PC-3 (cell line): ENCODE measurements around the gene RGS8. TPM values are rescaled to one million over a fixed set of nuclear protein-coding genes. Genes with fewer than 3 reads are reported as not detected.

Experiments used
- ATAC-seq: fragments of 200-7000 bp; cut with Tn5 transposase; 2 replicates; pipeline ENCODE4 v1.9.1; 2020; ENCODE audit warnings: mild to moderate bottlenecking, moderate library complexity
- BruUV-seq: library from RNA; stranded (reverse); fragments of 400-500 nt; replicated peaks from 2 replicates; lab custom pipeline; 2021; lab: Mats Ljungman, UMichigan
- CTCF ChIA-PET: fragments of 300-600 bp; sonication (Branson Sonifier 250); formaldehyde crosslinking; loops from one replicate; lab custom pipeline; 2022; ENCODE audit warnings: antibody characterized with exemption; lab: Charles Lee
- POLR2A ChIA-PET: fragments of 300-600 bp; sonication (Branson Sonifier 250); formaldehyde crosslinking; loops from one replicate; lab custom pipeline; 2022; ENCODE audit warnings: antibody characterized with exemption; ENCODE audit not compliant: unreplicated experiment; lab: Charles Lee
- DNase-seq: peaks from one replicate; pipeline ENCODE4 v3.0.0-alpha.2; 2015
- H2AFZ ChIP-seq: fragments of 300-600 bp; sonication (generic); 2 replicates; pipeline ENCODE4 v1.6.0; 2016; ENCODE audit warnings: antibody characterized with exemption, low read length
- H3F3A ChIP-seq: fragments of 300-600 bp; sonication (generic); one replicate; pipeline ENCODE4 v1.6.0; 2017; ENCODE audit warnings: antibody characterized with exemption, low read length, control low read depth, mild to moderate bottlenecking; ENCODE audit not compliant: unreplicated experiment
- H3K27ac ChIP-seq: fragments of 300-600 bp; sonication (generic); 2 replicates; pipeline ENCODE4 v1.5.1; 2016; ENCODE audit warnings: mild to moderate bottlenecking, low read length
- H3K27me3 ChIP-seq: fragments of 300-600 bp; sonication (generic); 2 replicates; pipeline ENCODE4 v1.6.1; 2016; ENCODE audit warnings: low read length, mixed read lengths
- H3K36me3 ChIP-seq: fragments of 300-600 bp; sonication (generic); 2 replicates; pipeline ENCODE4 v1.6.1; 2016; ENCODE audit warnings: low read depth, mixed run types, low read length, mixed read lengths
- H3K4me1 ChIP-seq: fragments of 300-600 bp; sonication (generic); 2 replicates; pipeline ENCODE4 v1.5.1; 2016; ENCODE audit warnings: low read length; ENCODE audit not compliant: insufficient read depth
- H3K4me2 ChIP-seq: fragments of 300-600 bp; sonication (generic); 2 replicates; pipeline ENCODE4 v1.6.0; 2016; ENCODE audit warnings: low read length
- H3K4me3 ChIP-seq: fragments of 300-600 bp; sonication (generic); 2 replicates; pipeline ENCODE4 v1.5.1; 2016; ENCODE audit warnings: mild to moderate bottlenecking, low read length, mixed read lengths
- H3K79me2 ChIP-seq: fragments of 300-600 bp; sonication (generic); 2 replicates; pipeline ENCODE4 v1.6.1; 2017; ENCODE audit warnings: low read length, mixed read lengths
- H3K9ac ChIP-seq: fragments of 300-600 bp; sonication (generic); 2 replicates; pipeline ENCODE4 v1.6.0; 2016; ENCODE audit warnings: mild to moderate bottlenecking, low read length
- H3K9me2 ChIP-seq: fragments of 300-600 bp; sonication (generic); replicated peaks from 2 replicates; pipeline ENCODE4 v1.6.1; 2016; ENCODE audit warnings: mixed run types, low read length, mixed read lengths
- H3K9me3 ChIP-seq: fragments of 300-600 bp; sonication (generic); 2 replicates; pipeline ENCODE4 v1.6.1; 2016; ENCODE audit warnings: low read length, mixed read lengths
- H4K20me1 ChIP-seq: fragments of 300-600 bp; sonication (generic); 2 replicates; pipeline ENCODE4 v1.6.1; 2016; ENCODE audit warnings: low read length, mixed read lengths
- CTCF ChIP-seq: fragments of 300-600 bp; sonication (generic); conservative IDR thresholded peaks from 2 replicates; pipeline ENCODE4 v1.5.1; 2017; ENCODE audit warnings: antibody characterized with exemption, low read depth, mild to moderate bottlenecking, low read length
- EZH2 ChIP-seq: fragments of 300-600 bp; sonication (generic); IDR thresholded peaks from one replicate; pipeline ENCODE4 v1.6.1; 2017; ENCODE audit warnings: antibody characterized with exemption, mild to moderate bottlenecking, low read length; ENCODE audit not compliant: unreplicated experiment
- EZH2phosphoT487 ChIP-seq: fragments of 300-600 bp; sonication (generic); IDR thresholded peaks from 2 replicates; pipeline ENCODE4 v1.6.1; 2018; ENCODE audit warnings: mild to moderate bottlenecking, antibody characterized with exemption, low read length, borderline replicate concordance
- intact Hi-C: fragments of 100-400 bp; cut with micrococcal nuclease; formaldehyde crosslinking; loops from 2 replicates; pipeline ENCODE4 v1.9.0; 2023
- total RNA-seq: library from RNA; depleted of rRNA; stranded (reverse); fragments of >200 nt; gene quantifications from 2 replicates; pipeline ENCODE4 v1.2.3, GENCODE V29; 2014

RGS8 gene
- total RNA-seq, 1 experiment from 2014 or later, result not detected

- H3K4me2 ChIP-seq, result no peak overlapping the region
- CTCF ChIA-PET, result no interaction called here
Measured at GRCh38 chr1:182652933-182653332, 31.5 kb downstream of the RGS8 start.

GRCh38 chr1:182651339-182651724 is 33.1 kb downstream of the RGS8 start:
- no peaks in the 10 kb centered on the region for H3K27me3 ChIP-seq
- H3K4me1 ChIP-seq, result no peaks in the 10 kb centered on the region
- H3K79me2 ChIP-seq, result no peaks in the 10 kb centered on the region
- no peak overlapping the region for H2AFZ ChIP-seq
- H3K9me3 ChIP-seq, result no peaks in the 10 kb centered on the region
- no peak overlapping the region for H3K27ac ChIP-seq
- H3F3A ChIP-seq, result no peaks in the 10 kb centered on the region
- BruUV-seq, result no TSS peak
- intact Hi-C loops, result no loop called here
- H3K36me3 ChIP-seq, result no peaks in the 10 kb centered on the region
- CTCF ChIA-PET, result no interaction called here
- no peak overlapping the region for H3K4me3 ChIP-seq
- TF ChIP-seq EZH2 (no peak), CTCF (no peak), EZH2phosphoT487 (no peak)
- H4K20me1 ChIP-seq, result no peaks in the 10 kb centered on the region
- POLR2A ChIA-PET, result no interaction called here
- no peaks in the 10 kb centered on the region for H3K9me2 ChIP-seq
- DNase-seq, result no peak
- H3K4me2 ChIP-seq, result no peak overlapping the region
- ATAC-seq, result no peak
- H3K9ac ChIP-seq, result no peak overlapping the region

More at GRCh38 chr1:182652933-182653332, 31.5 kb downstream of the RGS8 start:
- H3K79me2 ChIP-seq, result no peaks in the 10 kb centered on the region
- TF ChIP-seq EZH2phosphoT487 (no peak), CTCF (no peak)
- no TSS peak for BruUV-seq
- H3K9me2 ChIP-seq, result no peaks in the 10 kb centered on the region
- H3K4me1 ChIP-seq, result no peaks in the 10 kb centered on the region
- no peaks in the 10 kb centered on the region for H3K36me3 ChIP-seq
- H2AFZ ChIP-seq, result no peak overlapping the region
- H4K20me1 ChIP-seq, result no peaks in the 10 kb centered on the region
- no peak overlapping the region for H3K9ac ChIP-seq
- no peak overlapping the region for H3K4me3 ChIP-seq
- peaks cover 2% of the 10 kb centered on the region; the same call in 1 of the 2 replicates for H3K27me3 ChIP-seq
- H3K27ac ChIP-seq, result no peak overlapping the region
- DNase-seq, result no peak
- POLR2A ChIA-PET, result no interaction called here
- intact Hi-C loops, result no loop called here
- H3F3A ChIP-seq, result no peaks in the 10 kb centered on the region
- no peaks in the 10 kb centered on the region for H3K9me3 ChIP-seq
- no peak for ATAC-seq

GRCh38 chr1:182650678-182651338 is 33.6 kb downstream of the RGS8 start:
- DNase-seq (no peak), ATAC-seq (no peak)
- Histone ChIP-seq H3K27me3 (no peaks in the 10 kb centered on the region), H3K79me2 (no peaks in the 10 kb centered on the region), H2AFZ (no peak overlapping the region), H3K9ac (no peak overlapping the region), H4K20me1 (no peaks in the 10 kb centered on the region), H3K4me2 (no peak overlapping the region), H3K4me3 (no peak overlapping the region), H3K36me3 (no peaks in the 10 kb centered on the region), H3K4me1 (no peaks in the 10 kb centered on the region), H3K9me2 (no peaks in the 10 kb centered on the region), H3K9me3 (no peaks in the 10 kb centered on the region), H3F3A (no peaks in the 10 kb centered on the region), H3K27ac (no peak overlapping the region)
- ChIA-PET POLR2A (no interaction called here), CTCF (no interaction called here)
- BruUV-seq, result no TSS peak
- intact Hi-C loops, result no loop called here
- TF ChIP-seq EZH2phosphoT487 (no peak), EZH2 (no peak), CTCF (no peak)
